Omental fat pad (tissue), 4 donors: ENCODE measurements around the gene SEC14L5. TPM values are rescaled to one million over a fixed set of nuclear protein-coding genes. Genes with fewer than 3 reads are reported as not detected.
A peak's percentile ranks its signal among the peaks of the same experiment; 100 is the strongest.
"Not testable (repeated sequence)": the region's sequence is repeated elsewhere in the genome, so short reads cannot be mapped to it uniquely, and the experiment has no call there.

Source experiments
- ATAC-seq: fragments of 150-250 bp; one replicate; pipeline ENCODE4 v1.9.1; 2016; ENCODE audit warnings: mild to moderate bottlenecking, moderate library complexity; ENCODE audit not compliant: low FRiP score
- DNase-seq: peaks from one replicate; pipeline ENCODE4 v3.0.0-alpha.2; 2019; ENCODE audit warnings: low spot score
- total RNA-seq, 4 donors: library from RNA; depleted of rRNA; stranded (reverse); fragments of >200 nt; gene quantifications; one replicate each; pipeline ENCODE4 v1.1.0, GENCODE V29; 2016
- TF ChIP-seq, protein P1 (sequence below), 3 donors: fragments of 450-650 bp; IDR thresholded peaks; one replicate each; pipeline ENCODE4 v1.5.1; 2016 to 2017; ENCODE audit warnings: antibody characterized with exemption in 3 of 3, mild to moderate bottlenecking in 3 of 3, moderate library complexity in 2 of 3

Gene SEC14L5
- total RNA-seq, 4 donors from 2014 or later, result 0.12 to 1.3 (median 0.45) TPM

DNA sequence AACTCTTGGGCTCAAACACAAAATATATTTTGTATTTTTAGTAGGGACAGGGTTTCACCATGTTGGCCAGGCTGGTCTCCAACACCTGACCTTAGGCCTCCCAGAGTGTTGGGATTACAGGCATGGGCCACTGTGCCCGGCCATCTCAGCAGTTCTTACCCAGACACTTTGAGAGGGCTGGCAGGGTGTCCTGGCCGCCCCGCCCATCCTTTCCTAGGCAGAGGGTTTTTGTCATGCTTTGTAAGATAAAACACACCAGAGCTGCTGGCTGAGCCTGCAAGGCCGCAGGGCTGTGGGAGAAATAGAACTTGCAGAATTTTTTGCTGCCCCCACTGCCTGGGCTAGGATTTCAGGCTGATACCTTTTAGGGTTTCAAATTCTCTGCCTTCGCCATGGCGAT lies 29.9 kb upstream of the SEC14L5 start:
- DNase-seq, result no peak
- TF ChIP-seq, protein P1, sequence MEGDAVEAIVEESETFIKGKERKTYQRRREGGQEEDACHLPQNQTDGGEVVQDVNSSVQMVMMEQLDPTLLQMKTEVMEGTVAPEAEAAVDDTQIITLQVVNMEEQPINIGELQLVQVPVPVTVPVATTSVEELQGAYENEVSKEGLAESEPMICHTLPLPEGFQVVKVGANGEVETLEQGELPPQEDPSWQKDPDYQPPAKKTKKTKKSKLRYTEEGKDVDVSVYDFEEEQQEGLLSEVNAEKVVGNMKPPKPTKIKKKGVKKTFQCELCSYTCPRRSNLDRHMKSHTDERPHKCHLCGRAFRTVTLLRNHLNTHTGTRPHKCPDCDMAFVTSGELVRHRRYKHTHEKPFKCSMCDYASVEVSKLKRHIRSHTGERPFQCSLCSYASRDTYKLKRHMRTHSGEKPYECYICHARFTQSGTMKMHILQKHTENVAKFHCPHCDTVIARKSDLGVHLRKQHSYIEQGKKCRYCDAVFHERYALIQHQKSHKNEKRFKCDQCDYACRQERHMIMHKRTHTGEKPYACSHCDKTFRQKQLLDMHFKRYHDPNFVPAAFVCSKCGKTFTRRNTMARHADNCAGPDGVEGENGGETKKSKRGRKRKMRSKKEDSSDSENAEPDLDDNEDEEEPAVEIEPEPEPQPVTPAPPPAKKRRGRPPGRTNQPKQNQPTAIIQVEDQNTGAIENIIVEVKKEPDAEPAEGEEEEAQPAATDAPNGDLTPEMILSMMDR (IDR thresholded peaks at IDR 0.05), result no peak
- ATAC-seq, result no peak

DNA sequence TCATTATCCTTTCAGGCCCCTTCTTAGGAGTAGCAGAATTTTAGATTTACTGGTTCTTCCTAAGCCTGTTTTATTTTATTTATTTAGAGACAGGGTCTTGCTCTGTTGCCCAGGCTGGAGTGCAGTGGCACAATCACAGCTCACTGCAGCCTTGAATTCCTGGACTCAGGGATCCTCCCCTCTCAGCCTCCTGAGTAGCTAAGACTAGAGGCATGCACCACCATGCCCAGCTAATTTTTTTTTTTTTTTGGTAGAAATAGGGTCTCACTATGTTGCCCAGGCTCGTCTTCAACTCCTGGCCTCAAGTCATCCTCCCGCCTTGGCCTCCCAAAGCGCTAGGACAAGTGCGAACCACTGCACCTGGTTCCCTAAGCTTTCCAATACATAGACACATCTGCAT lies 28.5 kb upstream of the SEC14L5 start:
- DNase-seq, ATAC-seq: not testable (repeated sequence)

DNA sequence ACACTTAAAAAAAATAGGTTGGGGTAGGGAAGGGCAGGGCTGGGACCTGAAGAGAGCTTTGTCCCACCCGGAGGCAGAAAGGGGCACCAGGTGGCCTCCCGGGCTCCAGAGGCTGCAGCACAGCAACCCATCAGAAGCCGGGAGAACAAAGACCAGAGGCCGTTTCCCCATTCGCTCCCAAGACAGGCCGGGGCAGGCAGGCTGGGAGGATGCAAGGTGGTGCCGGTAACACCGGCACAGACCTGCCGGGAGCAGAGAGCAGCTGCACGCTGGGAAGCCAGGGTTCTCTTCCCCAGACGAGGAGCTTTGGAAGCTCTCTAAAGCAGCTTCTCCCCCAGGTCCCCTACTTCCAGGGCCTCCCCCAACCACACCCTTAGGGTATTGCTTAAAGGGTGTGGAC lies 26.7 kb upstream of the SEC14L5 start:
- TF ChIP-seq, protein P1 (IDR thresholded peaks at IDR 0.05), result no peak
- DNase-seq (no peak), ATAC-seq (no peak)

DNA sequence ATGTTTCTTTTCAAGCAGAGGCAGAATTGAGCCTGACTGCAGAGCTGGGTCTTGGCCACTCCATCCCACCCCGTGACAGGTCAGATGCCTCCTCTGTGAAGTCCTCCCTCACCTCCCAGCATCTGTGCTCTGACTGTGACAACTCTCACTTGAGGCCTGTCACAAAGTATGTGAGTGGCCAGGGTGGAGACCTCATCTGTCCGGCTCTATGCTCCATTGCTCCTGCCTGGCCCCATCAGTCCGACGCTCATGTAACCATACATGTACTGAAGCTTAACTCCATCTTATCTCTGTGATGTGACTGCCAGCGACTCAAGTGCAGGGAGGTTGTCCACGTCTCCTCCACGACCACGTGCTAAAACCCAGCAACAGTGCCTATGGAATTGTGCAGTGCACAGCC lies 24.7 kb upstream of the SEC14L5 start:
- ATAC-seq, result no peak
- DNase-seq, result no peak
- TF ChIP-seq, protein P1 (IDR thresholded peaks at IDR 0.05), result no peak

DNA sequence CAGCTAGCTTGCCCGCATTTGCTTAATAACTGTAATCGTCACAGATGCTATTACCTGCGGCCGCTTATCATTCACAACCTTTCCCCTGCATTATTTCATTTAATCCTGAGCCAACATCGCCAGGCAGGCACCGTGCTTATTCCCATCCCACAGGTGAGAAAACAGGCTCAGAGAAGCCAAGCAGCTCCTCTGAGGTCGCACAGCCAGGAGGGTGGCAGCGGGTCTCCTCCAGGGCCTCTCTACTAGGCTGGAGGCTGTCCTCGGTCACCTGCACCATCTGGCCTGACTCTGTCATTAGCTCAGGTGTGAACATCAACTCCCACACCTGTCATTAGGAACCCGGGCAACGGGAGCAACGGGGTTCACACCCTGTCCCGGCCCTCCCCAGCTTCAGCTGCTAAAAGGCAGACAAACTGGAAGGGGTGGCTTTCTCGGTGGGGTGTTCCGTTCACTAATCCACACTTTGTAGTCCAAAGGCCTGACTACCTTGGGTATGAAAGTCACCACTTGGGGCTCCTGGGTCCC lies 24.2 kb upstream of the SEC14L5 start:
- DNase-seq (no peak), ATAC-seq (no peak)
- TF ChIP-seq, protein P1 (IDR thresholded peaks at IDR 0.05), result no peak

DNA sequence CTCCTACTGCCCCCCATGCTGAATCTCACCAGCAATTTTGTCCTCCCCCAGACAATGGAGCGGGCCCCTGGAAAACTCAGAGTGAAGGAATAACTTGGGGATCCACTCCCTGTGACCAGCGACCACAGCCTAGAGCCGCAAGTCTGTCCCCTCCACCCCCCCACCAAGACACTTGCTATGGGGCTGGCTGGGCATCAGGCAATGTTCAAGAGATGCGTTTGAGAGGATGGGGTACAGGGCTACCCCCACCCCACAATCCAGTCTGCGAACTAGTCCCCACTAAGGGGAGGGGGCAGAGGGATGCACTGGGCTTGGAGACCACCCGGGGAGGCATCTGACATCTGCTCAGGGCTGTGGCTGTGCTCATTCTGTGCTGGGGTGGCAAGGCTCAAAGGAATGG lies 23.5 kb upstream of the SEC14L5 start:
- DNase-seq (no peak), ATAC-seq (no peak)
- TF ChIP-seq, protein P1 (IDR thresholded peaks at IDR 0.05), result no peak

DNA sequence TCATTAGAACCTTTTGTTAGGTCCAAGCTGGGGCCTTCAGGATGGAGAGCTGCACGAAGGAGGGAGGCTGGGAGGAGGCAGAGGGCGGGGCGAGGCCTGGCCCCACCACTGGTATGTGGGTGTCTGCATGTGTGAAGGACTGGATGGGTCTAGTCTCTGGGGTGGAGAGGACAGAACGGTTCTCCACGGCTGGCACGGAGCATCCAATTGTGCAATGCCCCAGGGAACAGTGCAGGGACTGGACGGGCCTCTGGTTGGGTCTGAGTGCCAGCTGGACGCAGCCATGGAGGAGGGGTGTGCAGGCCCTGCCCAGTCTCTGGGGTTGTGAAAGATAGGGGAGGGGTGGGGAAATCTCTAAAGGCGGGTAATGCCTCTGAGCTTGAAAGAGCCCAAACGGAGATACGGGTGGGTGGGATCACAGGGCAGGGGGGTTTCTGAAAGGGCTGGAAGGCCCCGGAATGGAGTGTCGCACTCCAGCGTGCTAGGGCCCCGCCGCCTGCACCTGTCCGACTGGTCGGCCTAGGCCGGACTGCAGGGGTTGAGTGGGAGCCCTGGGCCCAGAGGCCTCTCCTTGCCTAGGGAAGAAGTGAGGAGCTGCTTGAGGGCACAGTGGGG lies 22.8 kb upstream of the SEC14L5 start:
- TF ChIP-seq, protein P1 (IDR thresholded peaks at IDR 0.05), result no peak
- ATAC-seq, result peak; percentile 87
- DNase-seq, result peak; percentile 57
